Measurements from ENCODE around the gene NUMB. TPM values are rescaled to one million over a fixed set of nuclear protein-coding genes. Genes with fewer than 3 reads are reported as not detected.

Gene NUMB
- total RNA-seq, 2 donors from 2014 or later: 79.9 to 85.2 TPM

GRCh38 chr14:73266317-73266716 is 192.0 kb downstream of the NUMB start:
- Histone ChIP-seq H3K9ac (ENCODE audit: extremely low read depth, low read length, poor library complexity, severe bottlenecking) (no peak overlapping the region), H3K9me3 (ENCODE audit: control insufficient read depth, low read length) (no peaks in the 10 kb centered on the region), H3K4me1 (ENCODE audit: control insufficient read depth, insufficient read depth, low read length) (no peaks in the 10 kb centered on the region), H3K27ac (ENCODE audit: low read depth, low read length) (no peak overlapping the region), H3K27me3 (ENCODE audit: control insufficient read depth, insufficient read depth, low read length, poor library complexity, severe bottlenecking) (peaks cover 7% of the 10 kb centered on the region), H3K36me3 (ENCODE audit: control insufficient read depth, insufficient read depth, low read length) (peaks cover 5% of the 10 kb centered on the region), H3K4me3 (ENCODE audit: low read length) (no peak overlapping the region)
- no peak for TF ChIP-seq CTCF (conservative IDR thresholded peaks at IDR 0.05)
- Mint-ChIP-seq H3K4me3 (no peak overlapping the region), H3K27ac (no peak overlapping the region), H3K27me3 (ENCODE audit: insufficient read depth) (peaks cover 40% of the 10 kb centered on the region), H3K36me3 (ENCODE audit: low read depth) (peaks cover 6% of the 10 kb centered on the region), H3K4me1 (peaks cover 5% of the 10 kb centered on the region), H3K9me3 (no peaks in the 10 kb centered on the region)
- no peak for DNase-seq
- WGBS, 2 experiments (ENCODE audit: insufficient coverage in 1 of 2, insufficient read length in 1 of 2): 97 to 98% methylated on average over 6 to 7 of the region's 7 CpGs

GRCh38 chr14:73265721-73266046 is 192.7 kb downstream of the NUMB start:
- Mint-ChIP-seq H3K9me3 (no peaks in the 10 kb centered on the region), H3K27ac (no peak overlapping the region), H3K4me3 (no peak overlapping the region), H3K36me3 (ENCODE audit: low read depth) (peaks cover 6% of the 10 kb centered on the region), H3K4me1 (peaks cover 5% of the 10 kb centered on the region), H3K27me3 (ENCODE audit: insufficient read depth) (peaks cover 35% of the 10 kb centered on the region)
- Histone ChIP-seq H3K27me3 (ENCODE audit: control insufficient read depth, insufficient read depth, low read length, poor library complexity, severe bottlenecking) (peaks cover 2% of the 10 kb centered on the region), H3K4me1 (ENCODE audit: control insufficient read depth, insufficient read depth, low read length) (no peaks in the 10 kb centered on the region), H3K9ac (ENCODE audit: extremely low read depth, low read length, poor library complexity, severe bottlenecking) (no peak overlapping the region), H3K36me3 (ENCODE audit: control insufficient read depth, insufficient read depth, low read length) (peaks cover 5% of the 10 kb centered on the region), H3K4me3 (ENCODE audit: low read length) (no peak overlapping the region), H3K9me3 (ENCODE audit: control insufficient read depth, low read length) (no peaks in the 10 kb centered on the region), H3K27ac (ENCODE audit: low read depth, low read length) (no peak overlapping the region)
- 91 to 93% methylated on average over 3 of the region's 3 CpGs for WGBS, 2 experiments (ENCODE audit: insufficient coverage in 1 of 2, insufficient read length in 1 of 2)
- no peak for TF ChIP-seq CTCF (conservative IDR thresholded peaks at IDR 0.05)
- DNase-seq: no peak

GRCh38 chr14:73264885-73265720 is 193.2 kb downstream of the NUMB start:
- H3K27me3 ChIP-seq (ENCODE audit: control insufficient read depth, insufficient read depth, low read length, poor library complexity, severe bottlenecking): no peaks in the 10 kb centered on the region
- H3K4me3 ChIP-seq (ENCODE audit: low read length): no peak overlapping the region
- H3K36me3 ChIP-seq (ENCODE audit: control insufficient read depth, insufficient read depth, low read length): peaks cover 5% of the 10 kb centered on the region
- WGBS, 2 experiments (ENCODE audit: insufficient coverage in 1 of 2, insufficient read length in 1 of 2): 92 to 100% methylated on average over 4 to 17 of the region's 18 CpGs
- no peak overlapping the region for H3K27ac ChIP-seq (ENCODE audit: low read depth, low read length)
- H3K9me3 ChIP-seq (ENCODE audit: control insufficient read depth, low read length): no peaks in the 10 kb centered on the region
- Mint-ChIP-seq H3K36me3 (ENCODE audit: low read depth) (peaks cover 6% of the 10 kb centered on the region), H3K4me1 (no peaks in the 10 kb centered on the region), H3K27ac (no peak overlapping the region), H3K4me3 (no peak overlapping the region), H3K27me3 (ENCODE audit: insufficient read depth) (peaks cover 29% of the 10 kb centered on the region), H3K9me3 (no peaks in the 10 kb centered on the region)
- DNase-seq: no peak
- no peaks in the 10 kb centered on the region for H3K4me1 ChIP-seq (ENCODE audit: control insufficient read depth, insufficient read depth, low read length)
- no peak overlapping the region for H3K9ac ChIP-seq (ENCODE audit: extremely low read depth, low read length, poor library complexity, severe bottlenecking)
- no peak for TF ChIP-seq CTCF (conservative IDR thresholded peaks at IDR 0.05)
